ENCODE data around the gene UBE2V1. TPM values are rescaled to one million over a fixed set of nuclear protein-coding genes. Genes with fewer than 3 reads are reported as not detected.

Gene UBE2V1
- total and polyA plus RNA-seq, 2 of the 13 experiments (the other 11 are each of a cell fraction or from before 2014, with no cell fraction given) = 81.3 to 132 TPM

DNA sequence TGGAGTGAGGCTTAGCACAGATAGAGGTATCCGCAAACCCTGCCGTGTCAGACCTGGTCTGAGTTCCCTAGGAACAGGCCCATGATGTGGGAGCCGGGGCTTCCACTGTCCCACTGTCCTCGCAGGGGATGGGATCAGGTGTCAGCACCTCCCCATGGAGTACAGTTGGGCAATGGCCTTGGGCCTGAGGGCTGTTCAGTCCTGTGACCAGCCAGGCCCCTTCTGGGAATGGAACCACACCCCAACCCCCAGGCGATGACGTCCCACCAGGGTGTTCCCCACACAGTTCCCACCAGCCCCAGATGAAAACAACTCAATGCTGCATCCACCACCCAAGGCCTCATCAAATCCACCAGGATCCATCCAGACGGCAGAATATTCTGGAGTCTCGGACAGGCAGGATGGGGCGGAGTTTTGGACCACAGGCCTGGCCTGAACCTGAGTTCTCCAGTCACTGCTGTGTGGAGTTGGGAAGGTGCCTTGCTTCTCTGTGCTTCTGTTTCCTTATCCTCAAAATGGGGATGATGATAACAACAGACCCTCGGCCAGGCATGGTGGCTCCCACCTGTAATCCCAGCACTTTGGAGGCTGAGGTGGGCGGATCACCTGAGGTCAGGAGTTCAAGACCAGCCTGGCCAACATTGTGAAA is 62.2 kb downstream of the UBE2V1 start (continued):
- TF ChIP-seq, protein P1, sequence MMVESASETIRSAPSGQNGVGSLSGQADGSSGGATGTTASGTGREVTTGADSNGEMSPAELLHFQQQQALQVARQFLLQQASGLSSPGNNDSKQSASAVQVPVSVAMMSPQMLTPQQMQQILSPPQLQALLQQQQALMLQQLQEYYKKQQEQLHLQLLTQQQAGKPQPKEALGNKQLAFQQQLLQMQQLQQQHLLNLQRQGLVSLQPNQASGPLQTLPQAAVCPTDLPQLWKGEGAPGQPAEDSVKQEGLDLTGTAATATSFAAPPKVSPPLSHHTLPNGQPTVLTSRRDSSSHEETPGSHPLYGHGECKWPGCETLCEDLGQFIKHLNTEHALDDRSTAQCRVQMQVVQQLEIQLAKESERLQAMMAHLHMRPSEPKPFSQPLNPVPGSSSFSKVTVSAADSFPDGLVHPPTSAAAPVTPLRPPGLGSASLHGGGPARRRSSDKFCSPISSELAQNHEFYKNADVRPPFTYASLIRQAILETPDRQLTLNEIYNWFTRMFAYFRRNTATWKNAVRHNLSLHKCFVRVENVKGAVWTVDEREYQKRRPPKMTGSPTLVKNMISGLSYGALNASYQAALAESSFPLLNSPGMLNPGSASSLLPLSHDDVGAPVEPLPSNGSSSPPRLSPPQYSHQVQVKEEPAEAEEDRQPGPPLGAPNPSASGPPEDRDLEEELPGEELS (CRISPR knock-in tag; IDR thresholded peaks at IDR 0.05) = no peak
- TF ChIP-seq ZNF124 (CRISPR knock-in tag; IDR thresholded peaks at IDR 0.05) = no peak
- no peak for TF ChIP-seq ZBTB40 (IDR thresholded peaks at IDR 0.05)
- peak; percentile 24; the same call in 1 of the 2 replicates for TF ChIP-seq ZBTB40 (CRISPR knock-in tag; IDR thresholded peaks at IDR 0.05)
